LNCAP (cell line): ENCODE data around the gene COL19A1.

Experiments used
- TF ChIP-seq, protein P1 (sequence below): fragments of 450-650 bp; IDR thresholded peaks from 2 replicates; pipeline ENCODE4 v1.5.1; 2017; ENCODE audit warnings: mild to moderate bottlenecking

The COL19A1 gene

GRCh38 chr6:69847492-69847788 is 18.9 kb upstream of the COL19A1 start:
- TF ChIP-seq, protein P1, sequence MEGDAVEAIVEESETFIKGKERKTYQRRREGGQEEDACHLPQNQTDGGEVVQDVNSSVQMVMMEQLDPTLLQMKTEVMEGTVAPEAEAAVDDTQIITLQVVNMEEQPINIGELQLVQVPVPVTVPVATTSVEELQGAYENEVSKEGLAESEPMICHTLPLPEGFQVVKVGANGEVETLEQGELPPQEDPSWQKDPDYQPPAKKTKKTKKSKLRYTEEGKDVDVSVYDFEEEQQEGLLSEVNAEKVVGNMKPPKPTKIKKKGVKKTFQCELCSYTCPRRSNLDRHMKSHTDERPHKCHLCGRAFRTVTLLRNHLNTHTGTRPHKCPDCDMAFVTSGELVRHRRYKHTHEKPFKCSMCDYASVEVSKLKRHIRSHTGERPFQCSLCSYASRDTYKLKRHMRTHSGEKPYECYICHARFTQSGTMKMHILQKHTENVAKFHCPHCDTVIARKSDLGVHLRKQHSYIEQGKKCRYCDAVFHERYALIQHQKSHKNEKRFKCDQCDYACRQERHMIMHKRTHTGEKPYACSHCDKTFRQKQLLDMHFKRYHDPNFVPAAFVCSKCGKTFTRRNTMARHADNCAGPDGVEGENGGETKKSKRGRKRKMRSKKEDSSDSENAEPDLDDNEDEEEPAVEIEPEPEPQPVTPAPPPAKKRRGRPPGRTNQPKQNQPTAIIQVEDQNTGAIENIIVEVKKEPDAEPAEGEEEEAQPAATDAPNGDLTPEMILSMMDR = no peak

GRCh38 chr6:69848552-69848951 is 17.8 kb upstream of the COL19A1 start:
- TF ChIP-seq, protein P1 = no peak

DNA sequence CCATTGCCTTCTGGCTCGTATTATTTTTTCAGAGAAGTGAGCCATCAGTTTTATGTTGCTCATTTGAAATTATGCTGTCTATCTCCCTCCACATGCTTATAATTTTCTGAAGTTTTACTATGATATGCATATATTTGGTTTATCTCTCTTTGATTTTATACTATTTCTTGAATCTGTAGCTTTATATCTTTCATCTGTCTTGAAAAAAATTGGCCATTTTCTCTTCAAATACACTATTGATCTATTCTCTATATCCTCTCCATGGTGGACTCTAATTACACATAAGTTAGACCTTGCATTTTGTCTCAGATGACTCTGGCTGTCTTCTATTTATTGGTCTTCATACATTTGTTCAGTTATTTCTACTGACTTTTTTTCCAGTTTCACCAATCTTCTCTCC is 13.7 kb upstream of the COL19A1 start:
- TF ChIP-seq, protein P1 = no peak

GRCh38 chr6:69861986-69862385 is 4.4 kb upstream of the COL19A1 start:
- TF ChIP-seq, protein P1 = no peak

DNA sequence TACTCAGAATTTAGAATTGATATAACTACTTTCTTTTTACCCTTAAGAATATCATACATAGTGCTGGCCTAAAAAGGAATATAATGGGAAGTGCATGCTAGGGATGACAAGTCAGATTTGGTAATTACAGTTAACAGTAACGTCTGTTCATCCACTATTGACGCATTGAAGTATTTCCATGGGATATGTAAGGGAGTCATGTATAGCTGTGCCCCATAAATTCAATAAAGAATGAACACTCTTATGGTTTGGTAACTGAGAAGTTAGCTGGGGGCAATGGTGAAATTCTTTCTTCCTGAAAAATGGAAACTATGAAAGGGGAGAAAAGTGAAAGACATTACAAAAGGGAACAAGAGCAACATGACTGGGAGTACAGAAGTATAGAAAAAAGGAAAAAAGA is 2.6 kb upstream of the COL19A1 start:
- TF ChIP-seq, protein P1 = no peak

DNA sequence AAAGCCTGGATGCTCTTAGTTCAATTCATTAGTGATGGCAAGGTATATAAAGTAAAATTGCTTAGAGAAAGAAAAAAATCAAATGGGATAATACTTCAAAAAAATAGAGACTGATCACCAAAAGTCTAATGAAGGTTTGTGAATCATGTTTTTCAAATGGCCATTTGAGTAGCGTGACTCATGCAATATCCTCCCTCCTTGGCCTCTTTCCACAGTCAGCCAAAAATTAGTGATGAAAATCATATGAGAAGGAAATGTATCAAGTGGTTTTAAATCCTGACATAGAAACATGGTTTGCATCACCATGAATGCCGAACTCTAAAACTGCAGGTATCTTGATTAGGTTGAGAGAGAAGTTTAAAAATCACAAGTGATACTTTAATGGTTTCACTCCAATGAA is 1.2 kb upstream of the COL19A1 start:
- TF ChIP-seq, protein P1 = no peak

DNA sequence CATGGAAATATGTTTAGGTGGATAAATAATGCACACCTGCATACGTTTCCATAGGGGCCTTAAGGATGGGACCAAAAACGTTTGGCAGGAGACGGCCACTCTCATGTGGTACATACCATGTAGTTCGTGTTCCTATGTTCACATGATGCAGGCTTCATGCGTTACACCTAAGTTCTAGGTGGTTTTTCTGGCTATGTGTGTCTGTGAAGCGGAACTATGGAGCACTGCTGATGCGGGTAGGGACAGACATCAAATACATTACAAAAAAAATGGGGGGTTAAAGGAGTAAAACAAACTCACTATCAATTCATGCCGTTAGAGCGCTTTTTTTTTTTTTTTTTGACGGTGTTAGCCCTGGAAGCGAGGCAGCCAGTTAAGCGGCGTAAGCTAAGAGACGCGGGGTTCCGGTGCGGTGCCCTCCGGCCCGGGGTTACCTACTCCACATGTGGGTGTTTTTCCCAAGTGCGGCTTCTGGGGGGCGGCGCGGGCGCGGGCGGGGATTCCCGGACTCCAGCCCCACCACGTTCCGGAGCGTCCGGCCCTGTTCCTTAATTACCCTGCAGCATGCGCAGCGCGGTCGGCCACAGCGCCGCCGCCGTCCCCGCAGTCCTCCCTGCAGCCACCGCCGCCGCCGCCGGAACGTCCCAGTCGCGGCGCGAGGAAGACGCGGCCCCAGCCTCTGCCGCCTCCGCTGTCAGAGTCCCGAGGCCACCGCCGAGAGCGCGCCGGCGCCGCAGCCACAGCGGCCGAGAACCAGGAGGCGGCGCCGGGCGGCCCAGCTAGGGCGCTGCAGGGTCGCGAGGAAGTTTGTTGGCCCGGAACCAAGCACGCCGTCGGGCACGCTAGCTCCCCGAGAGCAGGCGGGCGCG is 648 bp downstream of the COL19A1 start:
- TF ChIP-seq, protein P1 = peak; percentile 22; the same call in 1 of the 2 replicates

DNA sequence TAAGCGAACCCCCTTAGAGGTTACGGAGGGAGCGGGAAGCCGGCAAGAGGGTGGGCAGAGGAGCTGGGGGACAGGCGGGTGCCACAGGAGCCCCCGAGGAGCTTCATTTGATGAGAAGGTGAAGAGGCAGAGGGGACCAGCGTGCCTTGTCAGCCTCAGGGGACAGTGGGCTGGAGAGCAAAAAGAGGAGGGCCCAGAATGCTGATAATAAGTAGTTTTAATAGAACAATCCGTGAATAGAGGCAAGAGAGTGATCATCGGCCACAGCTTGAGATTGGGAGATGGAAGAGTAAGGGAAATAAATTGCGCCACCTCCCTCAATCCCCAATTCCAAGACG is 1.3 kb downstream of the COL19A1 start:
- TF ChIP-seq, protein P1 = no peak
